Cardiac muscle cell (in vitro differentiated cells and primary cell): ENCODE results near the gene AADACL3. TPM values are rescaled to one million over a fixed set of nuclear protein-coding genes. Genes with fewer than 3 reads are reported as not detected.

ENCODE experiments used
- DNase-seq, 2 donors: peaks; one replicate each; pipeline versions ENCODE4 v3.0.0 to v3.0.0-alpha.2; 2010 to 2017; ENCODE audit warnings: low read depth in 1 of 2, low spot score in 1 of 2
- H3K27ac ChIP-seq: fragments of 200-600 bp; sonication (generic); 2 replicates; pipeline ENCODE4 v1.5.1; 2016
- H3K27me3 ChIP-seq: fragments of 200-600 bp; sonication (generic); 2 replicates; pipeline ENCODE4 v1.6.0; 2016; ENCODE audit warnings: control low read depth
- H3K36me3 ChIP-seq: fragments of 200-600 bp; sonication (generic); 2 replicates; pipeline ENCODE4 v1.5.1; 2016; ENCODE audit warnings: control low read depth
- H3K4me1 ChIP-seq: fragments of 200-600 bp; sonication (generic); 2 replicates; pipeline ENCODE4 v1.8.1; 2017; ENCODE audit warnings: low read depth, mild to moderate bottlenecking, mixed run types
- H3K4me3 ChIP-seq: fragments of 200-600 bp; sonication (generic); 2 replicates; pipeline ENCODE4 v1.5.1; 2016; ENCODE audit warnings: mild to moderate bottlenecking
- H3K9me3 ChIP-seq: fragments of 200-600 bp; sonication (generic); 2 replicates; pipeline ENCODE4 v1.5.1; 2017; ENCODE audit warnings: low read depth, mild to moderate bottlenecking, control low read depth
- CTCF ChIP-seq: IDR thresholded peaks from 2 replicates; pipeline ENCODE4 v1.5.1; 2012; ENCODE audit warnings: low read depth, mild to moderate bottlenecking, low read length
- polyA plus RNA-seq: library from polyadenylated mRNA; unstranded; fragments of >200 nt; fragmentation: Nextera tagmentation; extraction: Ambion mirVana; gene quantifications from 2 replicates; pipeline ENCODE4 v1.2.1, GENCODE V29; 2016
- total RNA-seq: library from RNA; depleted of rRNA; stranded (reverse); fragments of >200 nt; gene quantifications from 2 replicates; pipeline ENCODE4 v1.2.3, GENCODE V29; 2016

AADACL3 gene
- total and polyA plus RNA-seq, 2 experiments from 2014 or later, result not detected

- no peaks in the 10 kb centered on the region for H3K27me3 ChIP-seq
- no peak overlapping the region for H3K4me3 ChIP-seq
- no peaks in the 10 kb centered on the region for H3K9me3 ChIP-seq
- DNase-seq, result no peak
- H3K27ac ChIP-seq, result no peak overlapping the region
- TF ChIP-seq CTCF, result no peak
- no peaks in the 10 kb centered on the region for H3K36me3 ChIP-seq
- H3K4me1 ChIP-seq, result no peaks in the 10 kb centered on the region
Observed at GRCh38 chr1:12696658-12697057, 19.3 kb upstream of the AADACL3 start.

GRCh38 chr1:12697397-12697796 lies 18.5 kb upstream of the AADACL3 start:
- no peaks in the 10 kb centered on the region for H3K27me3 ChIP-seq
- H3K4me1 ChIP-seq, result no peaks in the 10 kb centered on the region
- no peak for DNase-seq
- H3K9me3 ChIP-seq, result no peaks in the 10 kb centered on the region
- TF ChIP-seq CTCF, result no peak
- H3K4me3 ChIP-seq, result no peak overlapping the region
- no peaks in the 10 kb centered on the region for H3K36me3 ChIP-seq
- H3K27ac ChIP-seq, result no peak overlapping the region

- Histone ChIP-seq H3K9me3 (no peaks in the 10 kb centered on the region), H3K4me3 (no peak overlapping the region), H3K27me3 (no peaks in the 10 kb centered on the region), H3K27ac (no peak overlapping the region), H3K36me3 (no peaks in the 10 kb centered on the region), H3K4me1 (no peaks in the 10 kb centered on the region)
- DNase-seq, result no peak
- TF ChIP-seq CTCF, result no peak
Observed at GRCh38 chr1:12703821-12704451, 12.0 kb upstream of the AADACL3 start.

- no peaks in the 10 kb centered on the region for H3K9me3 ChIP-seq
- no peaks in the 10 kb centered on the region for H3K27me3 ChIP-seq
- H3K4me3 ChIP-seq, result no peak overlapping the region
- H3K36me3 ChIP-seq, result no peaks in the 10 kb centered on the region
- H3K27ac ChIP-seq, result no peak overlapping the region
- H3K4me1 ChIP-seq, result no peaks in the 10 kb centered on the region
- no peak for TF ChIP-seq CTCF
- no peak for DNase-seq
Observed at GRCh38 chr1:12706061-12706460, 9.8 kb upstream of the AADACL3 start.

- Histone ChIP-seq H3K9me3 (no peaks in the 10 kb centered on the region), H3K27me3 (no peaks in the 10 kb centered on the region), H3K4me3 (no peak overlapping the region), H3K36me3 (no peaks in the 10 kb centered on the region), H3K4me1 (no peaks in the 10 kb centered on the region), H3K27ac (no peak overlapping the region)
- TF ChIP-seq CTCF, result no peak
- no peak for DNase-seq
Observed at GRCh38 chr1:12708396-12709090, 7.4 kb upstream of the AADACL3 start.
